ENCODE results near the gene ENC1.
A peak's percentile ranks its signal among the peaks of the same experiment; 100 is the strongest.

Gene ENC1

GRCh38 chr5:74631081-74631953 is 9.2 kb downstream of the ENC1 start:
- peak; percentile 87 for DNase-seq (ENCODE audit: low read depth)
- TF ChIP-seq CTCF (conservative IDR thresholded peaks at IDR 0.05; ENCODE audit: low read depth, low read length) = no peak
- peak overlapping the region; percentile 5 for H3K4me3 ChIP-seq (ENCODE audit: low read depth, low read length)

GRCh38 chr5:74630453-74631066 is 10.0 kb downstream of the ENC1 start:
- TF ChIP-seq CTCF (conservative IDR thresholded peaks at IDR 0.05; ENCODE audit: low read depth, low read length) = no peak
- DNase-seq (ENCODE audit: low read depth) = peak; percentile 93

GRCh38 chr5:74629326-74629725 is 11.2 kb downstream of the ENC1 start:
- no peak for TF ChIP-seq CTCF (conservative IDR thresholded peaks at IDR 0.05; ENCODE audit: low read depth, low read length)
- no peak for DNase-seq (ENCODE audit: low read depth)
- no peak overlapping the region for H3K4me3 ChIP-seq (ENCODE audit: low read depth, low read length)

More at GRCh38 chr5:74630453-74631066, 10.0 kb downstream of the ENC1 start:
- H3K4me3 ChIP-seq (ENCODE audit: low read depth, low read length) = no peak overlapping the region

DNA sequence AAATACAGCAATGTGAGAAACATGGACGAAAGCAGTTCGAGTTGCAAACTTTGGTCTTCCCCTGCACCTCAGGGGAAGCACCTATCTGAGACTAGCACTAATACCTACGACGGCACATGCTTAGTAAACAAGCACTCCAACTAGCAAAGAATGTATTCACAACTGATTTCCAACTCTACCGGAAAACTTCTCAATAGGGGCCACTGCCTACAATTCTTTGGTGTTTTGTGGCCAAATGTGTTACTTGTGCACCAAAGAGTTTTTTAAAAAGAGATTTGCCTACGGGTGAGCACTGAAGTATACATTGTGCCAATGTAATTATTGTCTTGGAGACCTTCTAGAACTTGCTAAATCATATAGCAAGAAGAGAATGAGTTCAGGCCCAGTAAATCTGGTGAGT is 12.2 kb downstream of the ENC1 start:
- TF ChIP-seq CTCF (conservative IDR thresholded peaks at IDR 0.05; ENCODE audit: low read depth, low read length) = no peak
- no peak for DNase-seq (ENCODE audit: low read depth)
- H3K4me3 ChIP-seq (ENCODE audit: low read depth, low read length) = no peak overlapping the region

- no peak overlapping the region for H3K4me3 ChIP-seq (ENCODE audit: low read depth, low read length)
- no peak for DNase-seq (ENCODE audit: low read depth)
- TF ChIP-seq CTCF (conservative IDR thresholded peaks at IDR 0.05; ENCODE audit: low read depth, low read length) = no peak
Observed at GRCh38 chr5:74627646-74628279, 12.8 kb downstream of the ENC1 start.

GRCh38 chr5:74626386-74627222 is 13.9 kb downstream of the ENC1 start:
- no peak overlapping the region for H3K4me3 ChIP-seq (ENCODE audit: low read depth, low read length)
- TF ChIP-seq CTCF (conservative IDR thresholded peaks at IDR 0.05; ENCODE audit: low read depth, low read length) = no peak
- DNase-seq (ENCODE audit: low read depth) = no peak

Measured in choroid plexus epithelial cell (primary cell).